HG02763 (cell line): ENCODE measurements around the gene CHDH.

ENCODE experiments used
- ATAC-seq: cut with Tn5 transposase; IDR thresholded peaks from one replicate; pipeline ENCODE4 v1.9.1; 2021; ENCODE audit warnings: mild to moderate bottlenecking, moderate library complexity; ENCODE audit not compliant: unreplicated experiment

CHDH gene

DNA sequence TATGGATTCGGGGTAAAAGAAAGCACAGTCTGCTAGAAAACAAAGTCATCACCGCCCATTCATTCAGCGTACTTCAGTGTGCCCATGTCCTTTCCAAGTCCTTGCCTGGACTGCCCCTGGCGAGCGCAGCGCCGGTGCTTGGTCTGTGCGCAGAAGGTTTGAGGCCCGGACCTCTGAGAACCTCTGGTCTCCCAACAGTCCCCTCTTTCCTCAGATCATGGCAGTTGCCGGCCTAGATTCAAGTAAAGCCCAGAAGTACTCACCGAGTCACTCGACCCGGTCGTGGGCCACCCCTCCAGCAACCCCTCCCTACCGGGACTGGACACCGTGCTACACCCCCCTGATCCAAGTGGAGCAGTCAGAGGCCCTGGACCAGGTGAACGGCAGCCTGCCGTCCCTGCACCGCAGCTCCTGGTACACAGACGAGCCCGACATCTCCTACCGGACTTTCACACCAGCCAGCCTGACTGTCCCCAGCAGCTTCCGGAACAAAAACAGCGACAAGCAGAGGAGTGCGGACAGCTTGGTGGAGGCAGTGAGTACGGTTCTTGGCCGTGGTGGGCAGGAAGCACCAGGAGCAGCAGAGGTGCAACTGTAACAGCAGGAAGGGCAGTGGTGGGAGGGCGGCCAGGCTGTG, 36.3 kb downstream of the CHDH start:
- ATAC-seq: no peak

DNA sequence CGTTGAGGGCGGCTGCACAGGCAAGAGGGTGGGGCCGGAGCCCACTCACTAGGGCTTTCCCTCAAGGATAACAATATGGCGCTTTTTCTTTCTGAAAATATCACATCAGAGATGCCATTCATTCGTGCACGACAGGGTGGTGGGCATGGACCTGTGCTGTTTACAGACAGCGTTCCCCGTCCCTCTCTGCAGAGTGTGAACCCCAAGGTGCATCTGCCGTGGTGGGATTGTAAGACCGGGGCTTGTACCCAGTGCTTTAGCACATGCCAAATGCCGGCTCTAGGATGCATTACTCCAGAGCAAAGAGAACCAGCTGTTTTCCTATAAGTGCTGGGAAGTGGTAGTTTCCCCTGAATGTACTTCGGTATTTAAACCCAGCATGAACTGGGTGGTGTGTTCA, 37.0 kb downstream of the CHDH start:
- no peak for ATAC-seq

DNA sequence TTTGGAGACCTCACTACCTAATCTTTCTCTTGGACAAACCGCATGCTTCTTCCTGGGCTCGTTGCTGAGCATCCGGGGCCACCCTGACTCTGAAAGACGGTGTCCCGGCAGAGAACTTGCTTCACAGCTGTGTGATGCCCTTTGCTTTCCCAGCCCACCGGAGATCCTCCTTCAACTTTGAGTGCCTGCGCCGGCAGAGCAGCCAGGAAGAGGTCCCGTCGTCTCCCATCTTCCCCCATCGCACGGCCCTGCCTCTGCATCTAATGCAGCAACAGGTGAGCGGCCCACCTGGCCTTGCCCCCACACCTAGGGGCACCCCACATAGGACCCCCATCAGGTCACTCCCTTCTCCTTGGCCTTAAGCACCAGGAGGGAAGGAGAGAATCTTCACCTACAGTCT, 37.7 kb downstream of the CHDH start:
- ATAC-seq: no peak

DNA sequence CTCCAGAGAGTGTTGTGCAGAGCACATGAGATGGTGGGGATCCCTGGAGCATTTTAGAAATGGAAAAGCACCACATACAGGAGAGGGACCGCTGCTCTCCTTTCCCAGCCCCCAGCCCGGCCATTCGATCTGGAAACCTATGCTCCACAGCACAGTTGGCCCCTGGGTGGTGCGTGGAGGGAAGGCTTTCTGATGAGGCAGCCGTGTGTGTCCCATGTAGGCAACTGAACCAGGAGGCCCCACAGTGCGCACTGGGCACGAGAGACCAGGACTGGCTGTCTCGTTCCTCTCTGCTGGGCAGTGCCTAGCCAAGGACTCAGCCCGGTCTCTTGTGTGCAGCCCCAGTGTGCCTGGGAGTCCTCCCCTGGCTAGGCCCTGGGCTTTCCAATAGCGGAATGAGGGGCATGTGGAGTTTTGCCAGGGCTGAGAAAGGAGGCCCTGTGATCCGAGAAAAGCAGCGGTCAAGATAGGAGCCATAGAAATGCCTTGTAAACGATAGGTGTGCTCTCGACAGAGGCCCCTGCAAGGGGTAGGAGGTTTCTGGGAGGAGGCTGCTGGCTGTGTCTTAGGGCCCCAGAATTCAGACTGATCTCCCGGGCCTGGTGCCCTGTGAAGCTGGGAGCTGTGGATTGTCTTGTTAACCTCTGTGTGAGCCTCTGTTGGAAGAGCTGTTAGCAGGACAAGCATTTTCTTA, 39.0 kb downstream of the CHDH start:
- peak; percentile 9 for ATAC-seq

DNA sequence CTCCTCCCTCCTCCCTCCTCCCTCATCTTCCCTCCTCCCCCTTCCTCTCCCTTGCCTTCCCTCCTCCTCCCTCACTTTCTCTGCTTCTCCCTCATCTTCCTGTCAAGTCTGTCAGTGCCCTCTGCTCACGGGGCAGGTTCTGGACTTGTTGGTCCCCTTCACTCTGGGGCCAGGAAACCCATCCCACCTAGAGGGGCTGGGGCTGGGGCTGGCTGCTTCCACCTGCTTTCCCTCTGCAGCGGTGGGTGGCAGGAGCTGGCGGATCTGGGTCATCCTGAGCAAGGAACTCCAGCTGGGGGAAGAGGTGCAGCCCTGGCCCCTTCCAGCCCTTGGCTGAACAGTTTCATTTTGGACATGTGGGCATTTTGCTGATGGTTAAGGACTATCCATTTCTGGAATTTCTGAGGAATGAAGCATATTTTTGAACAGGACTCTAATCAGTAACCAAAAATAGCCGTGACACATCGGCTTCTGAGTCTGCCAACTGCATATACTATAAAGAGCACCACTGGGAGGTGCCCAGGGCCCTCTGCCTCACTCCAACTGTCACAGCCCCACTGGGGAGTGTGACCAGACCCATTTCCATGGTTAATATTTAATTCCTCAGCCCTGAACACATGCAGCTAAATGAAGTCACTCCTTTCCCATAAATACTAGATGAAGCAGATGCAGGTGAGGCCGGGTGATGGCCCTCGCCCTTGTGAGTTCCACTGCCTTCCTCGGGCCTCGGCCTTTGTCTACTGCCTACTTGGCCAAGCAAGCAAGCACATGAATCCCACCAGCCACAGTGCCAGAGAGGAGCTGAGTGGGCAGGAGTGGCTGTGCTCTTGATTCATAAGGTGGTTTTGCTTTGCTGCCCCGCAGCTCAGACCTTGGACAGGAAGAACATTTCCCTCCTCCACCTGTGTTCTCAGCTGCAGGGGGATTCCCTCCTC, 39.8 kb downstream of the CHDH start:
- ATAC-seq: peak; percentile 40

DNA sequence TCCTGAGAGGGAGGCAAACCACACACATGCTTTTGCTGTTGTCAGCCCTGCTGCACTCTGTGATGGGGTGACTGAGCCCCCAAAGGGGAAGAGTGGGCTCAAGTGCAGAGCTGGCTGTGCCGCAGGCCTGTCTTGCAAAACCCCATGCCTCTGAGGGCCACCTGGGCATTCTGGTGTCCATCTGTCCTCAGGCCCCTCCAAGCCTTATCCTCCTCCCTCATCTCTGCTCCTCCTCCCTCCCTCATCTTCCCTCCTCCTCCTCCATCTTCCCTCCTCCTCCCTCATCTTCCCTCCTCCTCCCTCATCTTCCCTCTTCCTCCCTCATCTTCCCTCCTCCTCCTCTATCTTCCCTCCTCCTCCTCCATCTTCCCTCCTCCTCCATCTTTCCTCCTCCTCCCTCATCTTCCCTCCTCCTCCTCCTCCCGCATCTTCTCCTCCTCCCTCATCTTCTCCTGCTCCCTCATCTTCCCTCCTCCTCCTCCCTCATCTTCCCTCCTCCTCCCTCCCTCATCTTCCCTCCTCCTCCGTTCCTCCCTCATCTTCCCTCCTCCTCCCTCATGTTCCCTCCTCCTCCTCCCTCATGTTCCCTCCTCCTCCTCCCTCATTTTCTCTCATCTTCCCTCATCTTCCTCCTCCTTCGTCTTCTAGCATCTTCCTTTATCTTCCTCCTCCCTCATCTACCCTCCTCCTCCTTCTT, 40.6 kb downstream of the CHDH start:
- no peak for ATAC-seq

DNA sequence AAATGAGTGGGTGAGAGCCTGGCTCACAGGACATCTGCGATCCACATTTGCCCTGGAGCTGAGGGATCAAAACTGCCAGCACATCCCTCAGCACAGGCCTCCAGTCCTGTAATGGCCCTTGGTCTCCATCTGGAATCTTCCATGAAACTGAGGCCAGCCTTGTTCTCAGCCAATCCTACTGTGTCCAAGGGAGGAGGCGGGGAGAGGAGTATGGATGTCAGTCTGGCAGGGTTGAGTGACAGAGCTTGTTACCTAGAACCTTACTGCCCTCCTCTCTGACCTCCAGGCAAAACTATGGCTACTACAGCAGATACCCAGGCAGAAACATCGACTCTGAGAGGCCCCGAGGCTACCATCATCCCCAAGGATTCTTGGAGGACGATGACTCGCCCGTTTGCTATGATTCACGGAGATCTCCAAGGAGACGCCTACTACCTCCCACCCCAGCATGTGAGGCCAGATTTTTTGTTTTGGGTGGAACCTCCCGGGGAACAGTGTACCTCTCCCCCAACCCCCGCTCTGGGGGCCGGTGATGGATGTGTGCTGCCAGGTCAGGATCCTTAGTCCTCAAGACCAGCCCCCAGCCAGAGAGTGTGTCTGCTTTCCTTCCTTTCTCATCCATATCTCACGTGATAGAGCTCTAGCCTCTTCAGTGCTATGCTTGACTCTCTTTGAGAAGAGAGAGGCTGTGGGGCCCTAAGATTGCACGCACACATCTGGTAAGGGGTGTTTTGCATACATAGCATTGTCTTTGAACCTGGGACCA, 41.3 kb downstream of the CHDH start:
- peak; percentile 60 for ATAC-seq

DNA sequence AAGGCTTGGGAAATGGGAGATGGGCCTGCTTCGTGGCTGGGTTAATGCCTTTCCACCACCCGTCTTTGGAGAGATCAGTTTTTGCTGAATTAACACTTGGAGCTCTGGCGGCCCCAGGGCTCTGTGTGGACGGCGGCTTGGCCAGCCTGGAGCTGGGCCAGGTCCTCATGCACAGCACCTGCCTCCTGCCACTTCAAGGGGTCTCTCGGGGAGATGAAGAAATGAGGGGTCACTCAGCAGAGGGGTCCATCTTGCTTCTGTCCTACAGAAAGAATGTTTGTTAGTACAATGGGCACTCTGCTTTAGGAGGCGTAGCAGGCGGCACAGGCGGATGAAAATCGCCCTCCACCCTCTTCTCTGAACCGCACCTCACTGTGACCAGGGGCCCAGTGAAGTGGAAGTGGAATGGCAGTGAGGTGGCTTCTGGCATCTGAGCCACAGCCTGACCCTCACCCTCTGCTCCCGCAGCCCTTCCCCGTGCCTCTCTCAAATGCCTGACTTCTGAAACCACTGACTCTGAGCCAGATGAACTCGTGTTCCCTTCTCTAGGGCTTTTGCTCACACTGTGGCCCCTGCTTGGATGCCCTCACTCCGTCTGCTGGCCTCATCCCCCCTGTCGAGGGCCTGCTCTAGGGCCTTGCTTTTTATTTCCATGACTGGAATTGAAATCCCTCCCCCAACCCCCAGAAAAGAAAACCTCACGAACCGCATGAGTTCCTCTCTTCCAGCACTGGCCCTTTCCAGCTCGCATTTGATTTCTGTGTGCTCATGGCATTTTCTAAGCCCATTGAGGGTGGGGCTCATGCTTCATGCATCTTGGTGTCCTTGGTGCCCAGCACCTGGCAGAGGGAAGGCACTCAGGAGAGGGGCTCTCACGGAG, 42.2 kb downstream of the CHDH start:
- ATAC-seq: no peak

DNA sequence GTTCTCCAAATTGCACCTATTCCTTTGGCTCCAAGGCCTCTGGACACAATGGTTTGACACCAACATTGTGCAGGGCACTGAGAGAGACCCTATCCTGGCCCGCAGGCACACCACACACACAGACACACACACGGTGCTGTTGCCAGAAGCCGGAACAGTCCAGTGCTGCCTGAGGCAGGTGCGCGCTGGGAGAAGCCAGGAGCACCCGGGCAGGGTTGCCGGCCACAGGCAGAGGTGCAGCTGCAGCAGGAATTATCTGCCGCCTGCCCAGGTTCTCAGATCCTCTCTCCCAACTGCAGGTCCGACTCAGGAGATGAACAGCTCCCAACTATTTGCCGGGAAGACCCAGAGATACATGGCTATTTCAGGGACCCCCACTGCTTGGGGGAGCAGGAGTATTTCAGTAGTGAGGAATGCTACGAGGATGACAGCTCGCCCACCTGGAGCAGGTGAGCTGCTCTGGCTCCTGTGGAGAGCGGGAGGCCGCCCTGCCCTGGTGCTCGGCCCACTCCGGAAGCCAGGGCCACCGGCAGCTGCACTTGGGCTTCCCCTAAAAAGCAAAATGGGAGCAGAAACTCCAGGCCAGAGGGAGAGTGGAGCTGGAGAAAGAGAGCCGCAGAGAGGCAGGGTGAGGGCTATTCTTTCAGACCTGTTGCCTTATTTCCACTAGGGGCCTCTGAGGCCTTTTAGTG, 42.9 kb downstream of the CHDH start:
- ATAC-seq: no peak

DNA sequence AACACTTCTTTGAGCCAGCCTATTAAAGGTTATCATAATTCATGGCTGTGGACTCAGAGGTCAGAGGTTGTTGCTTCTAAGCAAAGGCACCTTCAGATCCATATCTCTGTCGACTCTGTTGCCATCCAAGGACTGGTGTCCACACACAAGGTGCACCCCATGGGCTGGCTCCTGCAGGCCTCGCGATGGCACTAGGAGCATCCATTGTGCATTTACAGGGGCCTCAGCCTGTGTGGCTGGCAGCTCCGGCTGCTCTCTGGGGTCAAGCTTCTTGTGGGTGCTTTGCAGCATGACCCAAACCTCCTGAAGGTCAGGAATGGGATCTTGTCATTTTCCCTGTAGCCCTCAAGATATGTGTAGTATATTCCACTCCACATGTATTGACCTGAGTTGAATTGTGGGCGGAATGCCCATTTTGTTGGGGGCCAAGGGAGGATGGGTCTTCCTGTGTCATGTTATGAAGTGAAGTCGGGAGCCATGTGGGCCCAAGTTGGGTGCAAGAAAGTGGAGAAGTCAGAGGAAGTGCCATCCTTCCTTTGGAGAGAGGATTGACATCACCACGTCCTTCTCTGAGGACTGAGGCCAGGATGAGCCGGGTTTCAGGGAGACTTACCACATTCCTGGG, 43.9 kb downstream of the CHDH start:
- no peak for ATAC-seq

DNA sequence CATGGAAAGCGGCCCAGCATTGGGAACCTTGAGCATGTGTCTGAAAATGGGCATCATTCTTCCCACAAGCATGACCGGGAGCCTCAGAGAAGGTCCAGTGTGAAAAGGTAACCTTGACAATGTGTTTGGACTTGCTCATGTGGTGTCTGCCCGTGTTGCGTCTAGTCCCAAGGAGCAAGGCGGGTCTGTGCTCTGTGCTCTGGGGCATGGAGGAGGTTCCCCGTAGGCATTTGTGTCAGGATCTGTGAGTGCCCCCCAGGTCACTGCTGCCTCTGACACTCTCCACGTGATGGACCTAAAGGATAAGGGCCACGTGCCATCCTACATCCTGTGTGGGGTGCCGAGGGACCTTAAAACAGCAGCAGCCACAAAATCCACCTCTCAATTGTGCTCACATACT, 44.9 kb downstream of the CHDH start:
- no peak for ATAC-seq

DNA sequence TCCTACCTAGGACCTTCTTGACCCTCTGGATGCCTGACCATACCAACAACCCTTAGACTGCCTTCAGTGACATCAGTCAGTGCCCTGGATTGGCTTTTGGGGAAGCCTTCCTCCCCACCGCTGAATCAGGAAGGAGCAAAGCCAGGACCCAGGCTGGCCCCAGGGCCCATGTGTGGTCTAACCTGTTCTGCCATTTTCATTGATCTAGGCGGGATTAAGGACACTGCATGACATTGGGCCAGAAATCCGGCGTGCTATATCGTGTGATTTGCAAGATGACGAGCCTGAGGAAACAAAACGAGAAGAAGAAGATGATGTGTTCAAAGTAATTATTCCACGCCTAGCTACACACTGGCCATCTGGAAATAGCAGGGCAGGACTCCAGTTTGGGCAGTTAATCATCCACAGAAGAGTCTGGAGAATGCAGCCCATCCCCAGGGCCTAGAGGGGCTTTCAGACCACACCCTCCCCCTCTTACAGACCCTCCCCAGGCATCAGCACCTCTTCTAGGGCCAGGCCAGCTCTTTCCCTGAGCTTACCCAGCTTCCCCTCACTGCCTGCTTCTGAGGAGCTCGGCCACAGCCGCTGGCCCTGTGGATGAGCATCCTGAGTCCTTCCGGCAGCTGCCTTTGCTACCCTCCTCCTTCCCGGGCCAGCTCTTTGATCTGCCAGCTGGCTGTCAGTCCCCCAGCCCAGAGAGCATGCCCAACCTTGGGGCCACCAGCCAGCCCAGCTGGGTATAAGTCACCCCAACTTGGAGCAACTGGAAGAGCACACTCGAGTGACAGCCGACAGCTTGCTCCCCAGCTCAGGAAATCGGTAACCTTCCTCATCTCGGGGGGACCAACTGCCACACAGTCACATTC, 45.9 kb downstream of the CHDH start:
- ATAC-seq: no peak

DNA sequence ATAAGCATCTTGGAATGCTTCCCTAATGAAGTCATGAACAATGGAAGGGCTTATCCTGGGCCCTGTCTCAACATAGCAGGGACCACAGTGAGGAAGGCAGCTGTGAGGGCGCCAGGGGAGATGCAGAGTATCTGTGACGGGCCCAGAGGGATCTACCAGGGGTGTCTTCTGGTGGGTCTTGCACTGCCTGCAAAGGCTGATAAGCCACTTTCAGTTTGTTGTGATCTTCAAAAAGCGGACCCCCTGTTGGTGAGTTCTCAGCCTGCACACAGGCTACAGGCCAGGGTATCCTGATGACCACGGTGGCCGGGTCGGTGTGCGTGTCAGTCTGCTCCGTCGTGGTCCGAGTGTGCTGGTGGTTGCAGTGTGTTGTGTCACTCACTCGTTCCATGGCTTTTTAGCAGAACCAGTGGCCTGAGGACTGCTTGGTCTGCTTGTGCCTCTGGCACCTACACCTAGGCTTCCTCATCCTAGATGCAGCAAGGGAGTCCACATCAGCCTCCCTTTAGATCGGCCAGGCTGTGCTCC, 46.8 kb downstream of the CHDH start:
- no peak for ATAC-seq

DNA sequence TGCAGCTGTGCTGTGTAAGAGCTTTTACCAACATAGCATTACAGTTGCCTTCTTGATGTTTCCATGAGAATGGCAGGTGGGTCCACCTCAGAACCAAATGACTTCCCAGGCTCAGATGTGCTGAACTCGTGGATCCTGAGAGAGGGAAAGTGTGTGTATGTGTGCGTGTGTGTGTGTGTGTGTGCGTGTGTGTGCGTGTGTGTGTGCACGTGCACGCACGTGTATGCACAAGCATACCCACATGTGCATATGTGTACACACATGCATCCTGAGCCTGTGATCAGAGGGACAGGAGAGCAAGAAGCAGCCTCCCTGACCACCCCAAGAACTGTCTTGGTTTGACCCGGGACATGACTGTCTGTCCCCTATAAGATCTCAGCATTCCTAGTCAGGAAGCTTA, 48.1 kb downstream of the CHDH start:
- ATAC-seq: no peak

DNA sequence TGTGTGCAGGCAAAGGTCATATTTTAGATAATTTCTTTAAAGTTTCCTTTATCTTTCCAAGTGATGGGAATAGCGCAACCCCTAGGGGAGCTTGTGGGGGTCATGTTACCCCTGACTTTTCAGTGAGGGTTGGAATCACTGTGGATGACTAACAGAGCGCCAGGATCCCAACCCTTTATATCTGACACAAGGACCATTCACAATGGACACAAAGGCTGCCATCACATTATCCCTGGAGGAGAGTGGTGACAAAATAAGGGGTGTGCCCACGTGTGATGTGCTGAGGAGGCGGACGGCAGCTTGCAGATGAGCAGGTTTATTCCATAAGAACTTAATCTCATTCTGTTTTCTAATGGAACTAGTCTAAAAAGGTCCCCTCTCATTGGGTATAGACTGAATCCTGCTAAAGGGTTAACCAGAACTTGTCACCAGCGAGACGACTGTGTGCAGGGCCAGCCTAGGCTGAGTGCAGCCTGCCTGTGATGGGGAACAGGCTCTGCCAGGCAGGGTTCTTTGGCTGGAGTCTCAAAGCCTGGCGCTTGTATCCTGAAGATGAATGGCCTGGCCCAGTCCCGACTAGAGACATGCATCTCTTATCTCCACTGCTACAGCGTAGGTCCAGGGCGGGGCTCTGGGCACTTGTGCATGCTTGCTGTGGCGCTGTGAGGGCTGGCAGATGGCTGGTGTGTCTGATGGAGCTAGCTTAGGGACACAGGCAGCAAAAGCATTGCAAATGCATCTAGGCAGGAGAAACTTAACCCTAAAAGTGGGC, 50.2 kb downstream of the CHDH start:
- ATAC-seq: no peak

DNA sequence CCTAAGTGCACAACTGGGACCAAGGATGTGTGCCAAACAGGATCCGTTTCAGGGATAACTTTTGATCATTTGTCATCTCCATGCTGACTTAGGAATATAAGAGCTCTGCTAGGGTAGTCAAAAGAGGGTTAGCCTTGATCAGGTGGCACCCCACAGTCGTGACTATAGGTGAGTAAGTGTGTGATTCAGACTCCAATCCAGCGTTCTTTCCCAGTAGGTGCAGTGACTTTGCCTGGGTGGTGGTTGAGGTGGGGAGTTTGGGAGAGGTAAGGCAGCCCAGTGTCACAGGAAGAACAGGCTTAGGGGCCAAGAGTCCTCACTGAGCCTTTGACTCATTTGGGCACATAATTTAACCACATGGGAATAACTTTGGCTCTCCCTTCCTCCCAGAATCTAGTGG, 51.0 kb downstream of the CHDH start:
- ATAC-seq: no peak

DNA sequence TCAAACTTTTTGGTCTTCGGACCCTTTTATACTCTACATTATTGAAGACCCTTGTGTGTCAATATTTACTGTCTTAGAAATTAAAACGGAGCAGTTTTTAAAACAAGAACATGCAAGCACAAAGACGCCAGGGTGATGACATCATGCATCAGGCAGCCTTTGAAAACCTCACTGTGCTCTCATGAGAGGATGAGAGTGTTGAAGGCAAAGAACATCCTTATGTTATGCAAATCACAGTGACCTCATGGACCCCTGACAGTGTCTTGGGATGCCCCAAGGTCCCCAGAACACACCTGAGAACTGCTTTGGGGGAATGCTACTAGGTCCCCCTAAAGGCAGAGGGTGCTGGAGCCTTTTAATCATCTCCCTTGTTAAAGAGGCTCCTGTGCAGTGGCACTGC, 51.6 kb downstream of the CHDH start:
- no peak for ATAC-seq
